Measurements from ENCODE around the gene SREBF2.
"Not testable (repeated sequence)": the region's sequence is repeated elsewhere in the genome, so short reads cannot be mapped to it uniquely, and the experiment has no call there.

Gene SREBF2

DNA sequence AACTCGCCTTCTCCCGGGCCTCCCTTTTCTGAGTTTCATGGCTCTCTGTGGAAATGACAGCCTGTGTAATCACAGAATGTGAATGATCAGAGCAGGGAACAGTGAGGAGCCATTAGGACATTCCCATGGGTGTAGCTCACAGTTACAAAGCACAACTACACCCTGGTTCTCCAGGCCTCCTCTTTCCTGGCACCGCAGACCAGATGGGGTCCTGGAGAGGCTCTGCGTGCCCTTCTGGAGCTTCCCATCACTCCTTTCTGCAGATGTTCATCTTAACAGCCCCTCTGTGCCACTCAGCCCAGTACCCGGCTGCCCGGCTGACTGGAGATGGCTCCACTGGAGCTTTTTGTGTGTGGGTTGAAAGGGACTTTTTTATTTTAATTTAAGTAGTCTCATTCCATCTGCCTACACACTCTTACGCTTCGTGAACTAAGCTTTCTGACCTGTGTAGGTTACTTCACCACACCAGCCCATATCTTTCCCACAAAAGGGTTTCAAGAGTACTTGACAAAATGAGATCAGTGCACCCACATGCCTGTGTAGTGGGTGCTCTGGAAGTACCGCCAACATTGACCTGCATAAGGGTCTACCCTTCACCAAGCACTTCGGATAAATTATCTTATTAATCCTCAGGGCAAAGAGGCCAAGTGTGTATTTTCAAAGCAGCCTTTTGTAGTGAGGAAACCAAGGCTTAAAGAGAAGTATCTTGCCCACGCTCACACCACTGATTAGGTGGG, 29.8 kb downstream of the SREBF2 start:
- Mint-ChIP-seq H3K27me3 (no peaks in the 10 kb centered on the region), H3K36me3 (peaks cover 11% of the 10 kb centered on the region), H3K4me1 (peaks cover 38% of the 10 kb centered on the region), H3K27ac (peak overlapping the region; percentile 97), H3K4me3 (peak overlapping the region; percentile 44), H3K9me3 (no peaks in the 10 kb centered on the region)
- ATAC-seq (ENCODE audit: low read depth) (peak; percentile 59), DNase-seq (ENCODE audit: low spot score in 2 of 2) (peak in 1 of 2 donors; percentile 32)

DNA sequence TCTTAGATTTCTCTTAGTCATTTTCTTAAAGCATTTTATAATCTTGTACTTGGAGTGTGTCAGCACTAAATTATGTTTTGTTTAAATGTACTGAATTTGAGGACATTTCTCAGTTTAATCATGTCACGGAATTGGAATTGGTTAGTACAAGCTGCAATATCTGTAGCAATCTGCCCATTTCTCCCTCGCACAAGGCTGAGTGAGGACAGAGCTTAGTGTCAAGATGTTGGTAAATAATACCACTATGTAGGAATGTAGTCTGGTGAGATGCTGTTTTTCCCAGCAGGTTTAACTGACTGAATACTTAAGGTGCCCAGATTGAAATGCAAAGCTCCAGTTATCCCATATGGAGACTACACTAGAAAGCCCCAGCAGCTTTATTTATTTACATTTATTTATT, 30.6 kb downstream of the SREBF2 start:
- Mint-ChIP-seq H3K4me3 (peak overlapping the region; percentile 34), H3K36me3 (peaks cover 14% of the 10 kb centered on the region), H3K27ac (peak overlapping the region; percentile 97), H3K4me1 (peaks cover 33% of the 10 kb centered on the region), H3K9me3 (no peaks in the 10 kb centered on the region), H3K27me3 (no peaks in the 10 kb centered on the region)
- no peak for ATAC-seq (ENCODE audit: low read depth)
- no peak for DNase-seq (ENCODE audit: low spot score in 2 of 2)

DNA sequence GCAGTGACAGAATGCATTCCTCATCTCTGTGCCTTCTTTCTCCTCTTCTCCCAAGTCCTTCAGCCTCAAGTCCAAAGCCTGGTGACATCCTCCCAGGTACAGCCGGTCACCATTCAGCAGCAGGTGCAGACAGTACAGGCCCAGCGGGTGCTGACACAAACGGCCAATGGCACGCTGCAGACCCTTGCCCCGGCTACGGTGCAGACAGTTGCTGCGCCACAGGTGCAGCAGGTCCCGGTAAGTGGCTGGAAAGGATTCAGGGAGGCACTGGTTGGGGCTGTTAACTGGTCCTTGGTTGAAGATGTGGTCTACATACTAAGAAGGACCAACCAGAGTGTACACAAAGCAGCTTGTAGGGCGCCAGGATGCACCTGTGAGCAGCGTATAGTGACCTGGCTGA, 35.7 kb downstream of the SREBF2 start:
- H3K4me1 Mint-ChIP-seq: peaks cover 12% of the 10 kb centered on the region
- H3K36me3 Mint-ChIP-seq: peaks cover 28% of the 10 kb centered on the region
- no peaks in the 10 kb centered on the region for H3K9me3 Mint-ChIP-seq
- no peaks in the 10 kb centered on the region for H3K27me3 Mint-ChIP-seq
- H3K4me3 Mint-ChIP-seq: no peak overlapping the region
- no peak overlapping the region for H3K27ac Mint-ChIP-seq
- ATAC-seq (ENCODE audit: low read depth): no peak
- no peak for DNase-seq (ENCODE audit: low spot score in 2 of 2)

DNA sequence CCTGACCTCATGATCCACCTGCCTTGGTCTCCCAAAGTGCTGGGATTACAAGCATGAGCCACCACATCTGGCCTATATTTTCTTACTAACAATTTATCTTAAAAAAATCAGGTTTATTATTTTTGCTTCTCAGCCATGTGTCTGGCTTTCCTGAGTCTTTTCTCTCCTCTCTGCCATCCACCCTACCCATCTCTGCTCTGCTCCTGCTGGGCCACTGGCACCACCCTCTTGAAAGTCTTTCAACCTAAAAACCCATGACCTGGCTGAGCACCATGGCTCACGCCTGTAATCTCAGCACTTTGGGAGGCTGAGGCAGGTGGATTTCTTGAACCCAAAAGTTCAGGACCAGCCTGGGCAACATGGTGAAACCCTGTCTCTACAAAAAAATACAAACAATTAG, 37.2 kb downstream of the SREBF2 start:
- H3K27me3 Mint-ChIP-seq; H3K27ac Mint-ChIP-seq; ATAC-seq (ENCODE audit: low read depth); DNase-seq (ENCODE audit: low spot score in 2 of 2); H3K4me3 Mint-ChIP-seq; H3K9me3 Mint-ChIP-seq; H3K4me1 Mint-ChIP-seq: not testable (repeated sequence)
- peaks cover 31% of the 10 kb centered on the region for H3K36me3 Mint-ChIP-seq

DNA sequence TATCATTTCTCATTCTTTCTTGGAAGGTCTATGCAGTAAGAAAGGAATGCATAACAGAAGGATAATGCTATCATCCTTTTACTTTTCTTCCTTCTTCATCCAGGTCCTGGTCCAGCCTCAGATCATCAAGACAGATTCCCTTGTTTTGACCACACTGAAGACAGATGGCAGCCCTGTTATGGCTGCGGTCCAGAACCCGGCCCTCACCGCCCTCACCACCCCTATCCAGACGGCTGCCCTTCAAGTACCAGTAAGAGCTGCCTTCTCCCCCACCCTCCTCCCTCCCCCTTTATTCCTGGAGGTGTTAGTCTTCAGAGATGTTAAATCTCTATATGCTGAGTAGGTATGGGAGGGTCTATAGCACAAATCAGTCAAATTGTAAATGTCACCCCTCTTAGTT, 37.9 kb downstream of the SREBF2 start:
- no peaks in the 10 kb centered on the region for H3K27me3 Mint-ChIP-seq
- no peaks in the 10 kb centered on the region for H3K9me3 Mint-ChIP-seq

DNA sequence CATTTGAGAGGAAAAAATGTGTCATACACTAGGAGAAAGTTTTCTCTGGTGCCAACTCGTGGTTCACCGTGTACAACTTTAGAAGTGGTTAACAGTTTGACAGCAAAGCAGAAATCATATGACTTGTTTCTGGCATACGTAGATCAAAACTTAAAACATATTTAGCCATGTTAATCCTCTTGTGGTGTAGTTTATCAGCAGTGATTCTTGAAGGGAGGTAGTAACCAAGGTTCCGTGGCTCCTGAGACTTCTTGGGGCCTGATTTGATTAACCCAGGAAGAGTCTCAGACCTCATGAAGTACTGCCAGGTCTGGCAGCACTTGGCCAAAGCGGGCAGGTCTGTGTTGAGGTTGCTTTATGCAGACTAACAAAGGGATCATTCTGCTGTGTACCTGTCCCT, 40.5 kb downstream of the SREBF2 start:
- Mint-ChIP-seq H3K4me1 (peaks cover 14% of the 10 kb centered on the region), H3K36me3 (peaks cover 32% of the 10 kb centered on the region), H3K9me3 (no peaks in the 10 kb centered on the region), H3K27me3 (no peaks in the 10 kb centered on the region), H3K27ac (peak overlapping the region; percentile 60), H3K4me3 (no peak overlapping the region)
- DNase-seq (ENCODE audit: low spot score in 2 of 2) (no peak), ATAC-seq (ENCODE audit: low read depth) (no peak)

More for the DNA sequence above, 37.9 kb downstream of the SREBF2 start:
- H3K27ac Mint-ChIP-seq: peak overlapping the region; percentile 11
- peaks cover 6% of the 10 kb centered on the region for H3K4me1 Mint-ChIP-seq
- no peak overlapping the region for H3K4me3 Mint-ChIP-seq
- DNase-seq (ENCODE audit: low spot score in 2 of 2) (no peak), ATAC-seq (ENCODE audit: low read depth) (no peak)
- H3K36me3 Mint-ChIP-seq: peaks cover 31% of the 10 kb centered on the region

DNA sequence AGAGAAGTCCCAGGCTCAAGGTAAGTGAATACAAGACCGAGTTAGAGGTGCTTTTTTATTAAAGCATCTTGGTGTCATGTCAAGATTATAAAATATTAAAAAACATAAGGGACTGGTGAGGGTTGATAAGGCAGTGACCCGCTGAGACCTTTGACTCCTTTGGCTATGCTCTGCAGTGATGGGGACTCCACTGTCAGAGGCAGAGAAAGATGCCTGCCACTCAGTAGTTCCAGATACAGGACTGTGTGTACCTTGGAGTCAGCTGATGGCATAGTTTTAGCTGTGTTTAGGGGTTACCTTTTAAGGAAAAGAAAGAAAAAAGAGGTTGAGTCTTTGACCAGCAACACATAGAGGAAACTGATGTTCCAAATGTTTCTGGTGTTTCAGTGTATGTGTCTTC, 41.2 kb downstream of the SREBF2 start:
- H3K4me3 Mint-ChIP-seq: no peak overlapping the region
- DNase-seq (ENCODE audit: low spot score in 2 of 2): no peak
- H3K4me1 Mint-ChIP-seq: peaks cover 14% of the 10 kb centered on the region
- H3K27me3 Mint-ChIP-seq: no peaks in the 10 kb centered on the region
- no peaks in the 10 kb centered on the region for H3K9me3 Mint-ChIP-seq
- ATAC-seq (ENCODE audit: low read depth): no peak
- H3K36me3 Mint-ChIP-seq: peaks cover 36% of the 10 kb centered on the region
- H3K27ac Mint-ChIP-seq: no peak overlapping the region

DNA sequence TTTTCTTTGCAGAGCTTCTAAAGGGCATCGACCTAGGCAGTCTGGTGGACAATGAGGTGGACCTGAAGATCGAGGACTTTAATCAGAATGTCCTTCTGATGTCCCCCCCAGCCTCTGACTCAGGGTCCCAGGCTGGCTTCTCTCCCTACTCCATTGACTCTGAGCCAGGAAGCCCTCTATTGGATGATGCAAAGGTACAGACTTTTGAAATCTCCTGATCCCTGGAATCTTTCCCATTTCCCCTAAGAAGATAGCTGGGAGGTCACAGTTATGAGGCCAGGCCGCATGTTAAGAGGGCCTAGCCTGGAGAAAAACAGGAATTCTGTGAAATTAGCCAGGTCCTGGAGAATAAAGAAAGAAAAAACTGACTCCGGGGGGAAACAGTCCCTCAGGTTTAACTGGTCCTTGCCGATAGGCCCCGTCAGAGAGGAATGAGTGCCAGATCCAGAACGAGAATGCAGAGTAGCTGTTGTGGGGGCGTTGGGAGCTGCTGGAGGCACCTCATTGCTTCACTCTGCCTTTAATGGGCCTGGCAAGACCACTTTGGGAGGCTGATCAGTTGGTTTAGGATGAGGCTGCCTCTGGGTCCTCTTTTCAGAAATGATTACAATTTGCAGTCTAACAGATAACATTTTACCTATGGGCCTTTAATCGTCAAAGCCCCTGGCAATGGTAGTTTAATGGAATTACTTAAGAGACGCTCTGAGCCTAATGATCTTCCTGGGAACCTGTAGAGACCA, 42.8 kb downstream of the SREBF2 start:
- no peaks in the 10 kb centered on the region for H3K27me3 Mint-ChIP-seq
- peaks cover 14% of the 10 kb centered on the region for H3K4me1 Mint-ChIP-seq
- no peak for ATAC-seq (ENCODE audit: low read depth)
- peaks cover 35% of the 10 kb centered on the region for H3K36me3 Mint-ChIP-seq
- H3K9me3 Mint-ChIP-seq: no peaks in the 10 kb centered on the region
- no peak for DNase-seq (ENCODE audit: low spot score in 2 of 2)
- no peak overlapping the region for H3K4me3 Mint-ChIP-seq
- peak overlapping the region; percentile 45 for H3K27ac Mint-ChIP-seq

DNA sequence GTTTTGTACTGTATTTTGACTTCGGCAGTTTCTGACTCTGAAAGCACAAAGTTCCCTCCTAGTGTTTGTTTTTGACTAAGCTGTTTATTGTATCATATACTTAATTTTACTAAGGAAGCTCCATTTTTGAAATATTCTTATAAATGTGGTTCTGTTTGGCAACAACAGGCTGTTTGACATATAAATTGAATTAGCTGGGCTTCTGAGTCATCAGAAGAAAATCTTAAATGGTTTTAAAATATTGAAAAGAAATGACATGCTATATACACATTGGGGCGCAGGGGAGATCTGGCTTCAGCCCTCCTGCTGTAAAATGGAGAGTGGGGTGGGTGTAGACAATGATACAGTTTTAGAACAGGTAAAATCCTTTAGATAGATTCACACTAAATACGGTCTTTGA, 43.4 kb downstream of the SREBF2 start:
- no peaks in the 10 kb centered on the region for H3K27me3 Mint-ChIP-seq
- no peak for ATAC-seq (ENCODE audit: low read depth)
- H3K4me3 Mint-ChIP-seq: no peak overlapping the region
- no peak overlapping the region for H3K27ac Mint-ChIP-seq
- H3K36me3 Mint-ChIP-seq: peaks cover 35% of the 10 kb centered on the region
- H3K4me1 Mint-ChIP-seq: peaks cover 13% of the 10 kb centered on the region
- no peak for DNase-seq (ENCODE audit: low spot score in 2 of 2)
- H3K9me3 Mint-ChIP-seq: no peaks in the 10 kb centered on the region

DNA sequence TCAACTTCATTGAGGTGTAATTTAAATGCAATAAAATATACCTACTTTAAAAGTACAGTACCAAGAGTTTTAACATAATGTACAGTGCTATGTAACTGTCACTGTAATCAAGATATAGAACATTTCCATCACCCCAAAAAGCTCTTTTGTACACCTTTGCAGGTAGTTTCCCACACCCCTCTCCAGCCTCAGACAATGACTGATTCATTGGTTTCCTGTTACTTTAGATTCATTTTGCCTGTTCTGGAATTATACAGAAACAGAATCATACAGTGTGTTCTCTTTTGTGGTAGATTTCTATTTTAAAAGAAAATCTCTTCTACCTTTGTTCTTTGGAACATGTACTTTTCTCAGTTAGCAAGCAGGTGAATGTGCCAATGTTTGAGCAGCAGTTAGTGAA, 43.8 kb downstream of the SREBF2 start:
- no peak for DNase-seq (ENCODE audit: low spot score in 2 of 2)
- Mint-ChIP-seq H3K9me3 (no peaks in the 10 kb centered on the region), H3K4me1 (peaks cover 15% of the 10 kb centered on the region), H3K27me3 (no peaks in the 10 kb centered on the region), H3K27ac (no peak overlapping the region), H3K36me3 (peaks cover 37% of the 10 kb centered on the region), H3K4me3 (no peak overlapping the region)
- ATAC-seq (ENCODE audit: low read depth): no peak

DNA sequence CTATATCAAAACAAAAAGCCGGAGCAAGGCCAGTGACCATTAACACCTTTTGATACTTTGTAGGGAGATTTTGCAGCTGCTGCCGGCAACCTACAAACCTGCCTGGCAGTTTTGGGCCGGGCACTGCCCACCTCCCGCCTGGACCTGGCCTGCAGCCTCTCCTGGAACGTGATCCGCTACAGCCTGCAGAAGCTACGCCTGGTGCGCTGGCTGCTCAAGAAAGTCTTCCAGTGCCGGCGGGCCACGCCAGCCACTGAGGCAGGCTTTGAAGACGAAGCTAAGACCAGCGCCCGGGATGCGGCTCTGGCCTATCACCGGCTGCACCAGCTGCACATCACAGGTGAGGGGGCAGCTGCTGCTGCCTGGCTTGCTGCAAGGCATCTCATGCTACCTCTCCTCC, 47.7 kb downstream of the SREBF2 start:
- peak overlapping the region; percentile 73 for H3K27ac Mint-ChIP-seq
- ATAC-seq (ENCODE audit: low read depth) (no peak), DNase-seq (ENCODE audit: low spot score in 2 of 2) (no peak)
- H3K4me3 Mint-ChIP-seq: no peak overlapping the region
- peaks cover 42% of the 10 kb centered on the region for H3K36me3 Mint-ChIP-seq
- no peaks in the 10 kb centered on the region for H3K9me3 Mint-ChIP-seq
- no peaks in the 10 kb centered on the region for H3K27me3 Mint-ChIP-seq
- peaks cover 35% of the 10 kb centered on the region for H3K4me1 Mint-ChIP-seq

DNA sequence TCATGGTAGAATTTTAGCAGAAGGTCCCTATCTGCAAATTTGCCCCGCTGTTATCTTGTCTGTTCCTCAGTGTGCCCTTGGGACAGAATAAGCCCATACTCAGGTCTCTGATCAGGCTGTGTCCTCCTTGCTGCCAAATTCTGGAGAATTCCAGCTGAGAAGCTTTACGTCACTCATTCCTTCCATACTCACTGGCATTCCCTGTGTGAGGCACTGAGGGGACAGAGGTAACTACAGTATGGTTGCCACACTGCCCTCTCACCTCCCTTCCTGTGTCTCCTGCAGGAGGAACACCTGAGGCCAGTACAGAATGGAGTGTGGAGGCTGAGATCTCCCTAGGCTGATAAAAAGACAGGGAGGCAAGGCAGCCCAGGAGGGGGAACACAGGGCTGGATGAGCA, 50.5 kb downstream of the SREBF2 start:
- DNase-seq (ENCODE audit: low spot score in 2 of 2) (no peak), ATAC-seq (ENCODE audit: low read depth) (no peak)
- Mint-ChIP-seq H3K4me3 (peak overlapping the region; percentile 38), H3K4me1 (peaks cover 47% of the 10 kb centered on the region), H3K27me3 (no peaks in the 10 kb centered on the region), H3K27ac (peak overlapping the region; percentile 73), H3K36me3 (peaks cover 57% of the 10 kb centered on the region), H3K9me3 (no peaks in the 10 kb centered on the region)

DNA sequence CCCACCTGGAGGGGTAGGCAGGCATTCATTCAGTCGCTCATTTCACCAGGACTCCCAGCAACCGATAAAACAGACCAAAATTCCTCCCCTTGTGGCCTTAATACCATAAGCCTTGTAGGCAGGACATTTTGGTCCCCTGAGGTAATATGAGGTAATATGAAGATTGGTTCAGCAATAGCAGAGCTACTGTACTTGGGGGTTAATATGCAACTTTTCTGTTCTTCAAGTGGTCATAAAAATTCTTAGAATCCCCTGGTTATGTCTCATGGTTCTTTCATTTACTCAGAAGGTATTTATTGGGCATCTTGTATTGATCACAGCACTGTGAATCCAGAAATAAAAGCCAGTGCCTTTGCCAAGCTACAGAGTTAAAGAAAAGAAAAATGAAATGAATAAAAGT, 52.2 kb downstream of the SREBF2 start:
- Mint-ChIP-seq H3K9me3 (no peaks in the 10 kb centered on the region), H3K4me1 (peaks cover 52% of the 10 kb centered on the region), H3K4me3 (no peak overlapping the region), H3K36me3 (peaks cover 53% of the 10 kb centered on the region), H3K27ac (peak overlapping the region; percentile 79), H3K27me3 (no peaks in the 10 kb centered on the region)
- DNase-seq (ENCODE audit: low spot score in 2 of 2): no peak
- ATAC-seq (ENCODE audit: low read depth): no peak

DNA sequence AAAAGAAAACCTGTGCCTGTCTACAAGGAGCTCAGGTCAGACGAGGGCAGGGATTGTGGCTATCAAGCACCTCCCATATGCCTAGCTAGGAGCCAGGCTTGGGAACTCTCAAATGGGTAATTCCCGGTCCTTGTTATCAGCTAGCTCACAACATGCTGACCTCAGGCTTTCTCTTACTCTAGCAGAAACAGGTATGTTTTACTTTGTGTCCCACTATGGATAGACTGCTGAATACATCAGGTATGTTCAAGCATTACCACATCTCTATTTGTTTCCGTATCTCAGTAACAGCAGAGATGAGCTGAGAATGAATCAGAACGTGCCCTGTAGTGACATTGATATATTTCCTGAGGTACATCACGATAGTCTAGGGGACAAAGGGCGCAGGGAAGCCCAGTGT, 52.6 kb downstream of the SREBF2 start:
- Mint-ChIP-seq H3K27me3 (no peaks in the 10 kb centered on the region), H3K9me3 (no peaks in the 10 kb centered on the region), H3K27ac (peak overlapping the region; percentile 79), H3K36me3 (peaks cover 52% of the 10 kb centered on the region), H3K4me3 (no peak overlapping the region), H3K4me1 (peaks cover 52% of the 10 kb centered on the region)
- ATAC-seq (ENCODE audit: low read depth): no peak
- DNase-seq (ENCODE audit: low spot score in 2 of 2): no peak

Measured in memory B cell (primary cell).